SK-N-SH treated with all-trans-retinoic acid at 6 μM for 48 hours (cell line): ENCODE results near the gene RNU5D-1.

Source experiments
- ATAC-seq: fragments of 200-7000 bp; cut with Tn5 transposase; 3 replicates; pipeline ENCODE4 v1.9.1; 2020; ENCODE audit warnings: mild to moderate bottlenecking, moderate library complexity
- ARNTL ChIP-seq: fragments of 450-650 bp; formaldehyde crosslinking; IDR thresholded peaks from 2 replicates; pipeline ENCODE4 v1.5.0; 2020; ENCODE audit warnings: low read depth, mild to moderate bottlenecking, moderate library complexity, borderline replicate concordance
- BACH2 ChIP-seq: fragments of 250-450 bp; sonication (Bioruptor Pico); IDR thresholded peaks from 2 replicates; pipeline ENCODE4 v1.9.0; 2021; ENCODE audit warnings: mild to moderate bottlenecking, borderline replicate concordance
- CREB5 ChIP-seq: fragments of 250-450 bp; sonication (Bioruptor Pico); IDR thresholded peaks from 2 replicates; pipeline ENCODE4 v1.5.1; 2020; ENCODE audit warnings: low read depth, mild to moderate bottlenecking, moderate library complexity
- CSDC2 ChIP-seq: fragments of 250-450 bp; sonication (Bioruptor Pico); IDR thresholded peaks from 2 replicates; pipeline ENCODE4 v1.5.0; 2020; ENCODE audit warnings: mild to moderate bottlenecking, moderate library complexity
- CSRNP3 ChIP-seq: fragments of 250-450 bp; sonication (Bioruptor Pico); IDR thresholded peaks from 2 replicates; pipeline ENCODE4 v1.5.1; 2021; ENCODE audit warnings: mild to moderate bottlenecking, moderate library complexity
- ESRRG ChIP-seq: fragments of 250-450 bp; sonication (Bioruptor Pico); IDR thresholded peaks from 2 replicates; pipeline ENCODE4 v1.6.1; 2021; ENCODE audit warnings: mild to moderate bottlenecking
- GLIS3 ChIP-seq: fragments of 250-450 bp; sonication (Bioruptor Pico); IDR thresholded peaks from 2 replicates; pipeline ENCODE4 v1.5.0; 2020; ENCODE audit warnings: mild to moderate bottlenecking, moderate library complexity
- ISL1 ChIP-seq: fragments of 250-450 bp; sonication (Bioruptor Pico); IDR thresholded peaks from 2 replicates; pipeline ENCODE4 v2.1.2; 2022; ENCODE audit warnings: mild to moderate bottlenecking, moderate library complexity
- OSR1 ChIP-seq: fragments of 250-450 bp; sonication (Bioruptor Pico); IDR thresholded peaks from 2 replicates; pipeline ENCODE4 v1.8.0; 2022; ENCODE audit warnings: moderate library complexity, mild to moderate bottlenecking, inconsistent platforms
- PATZ1 ChIP-seq: fragments of 250-450 bp; sonication (Bioruptor Pico); IDR thresholded peaks from 2 replicates; pipeline ENCODE4 v1.8.0; 2020; ENCODE audit warnings: mild to moderate bottlenecking, moderate library complexity, borderline replicate concordance
- POU6F1 ChIP-seq: fragments of 250-450 bp; sonication (Bioruptor Pico); IDR thresholded peaks from 2 replicates; pipeline ENCODE4 v1.8.0; 2021; ENCODE audit warnings: low read depth, mild to moderate bottlenecking, moderate library complexity, borderline replicate concordance
- PPARA ChIP-seq: fragments of 250-450 bp; sonication (Bioruptor Pico); IDR thresholded peaks from 2 replicates; pipeline ENCODE4 v1.5.0; 2020; ENCODE audit warnings: mild to moderate bottlenecking, borderline replicate concordance
- RARB ChIP-seq: fragments of 250-450 bp; sonication (Bioruptor Pico); IDR thresholded peaks from 2 replicates; pipeline ENCODE4 v1.8.0; 2021; ENCODE audit warnings: mild to moderate bottlenecking, moderate library complexity
- SNAI2 ChIP-seq: fragments of 250-450 bp; sonication (Bioruptor Pico); IDR thresholded peaks from 2 replicates; pipeline ENCODE4 v1.5.0; 2020; ENCODE audit warnings: mild to moderate bottlenecking, moderate library complexity
- TCF4 ChIP-seq: fragments of 250-450 bp; sonication (Bioruptor Pico); IDR thresholded peaks from 2 replicates; pipeline ENCODE4 v1.8.0; 2021; ENCODE audit warnings: mild to moderate bottlenecking, moderate library complexity, borderline replicate concordance
- TOX ChIP-seq: fragments of 250-450 bp; sonication (Bioruptor Pico); IDR thresholded peaks from 2 replicates; pipeline ENCODE4 v1.8.0; 2021; ENCODE audit warnings: mild to moderate bottlenecking, moderate library complexity, borderline replicate concordance
- TSHZ2 ChIP-seq: fragments of 250-450 bp; sonication (Bioruptor Pico); IDR thresholded peaks from 2 replicates; pipeline ENCODE4 v1.5.0; 2020; ENCODE audit warnings: mild to moderate bottlenecking, moderate library complexity
- ZC3H10 ChIP-seq: fragments of 250-450 bp; sonication (Bioruptor Pico); IDR thresholded peaks from 2 replicates; pipeline ENCODE4 v1.5.1; 2021; ENCODE audit warnings: mild to moderate bottlenecking, moderate library complexity
- ZFP3 ChIP-seq: fragments of 250-450 bp; sonication (Bioruptor Pico); IDR thresholded peaks from 2 replicates; pipeline ENCODE4 v1.5.0; 2020; ENCODE audit warnings: mild to moderate bottlenecking, moderate library complexity
- ZFP30 ChIP-seq: fragments of 450-650 bp; formaldehyde crosslinking; IDR thresholded peaks from 2 replicates; pipeline ENCODE4 v1.5.0; 2022; ENCODE audit warnings: mild to moderate bottlenecking, moderate library complexity
- ZNF565 ChIP-seq: fragments of 450-650 bp; formaldehyde crosslinking; conservative IDR thresholded peaks from 2 replicates; pipeline ENCODE4 v1.5.0; 2020; ENCODE audit warnings: low read depth, mild to moderate bottlenecking, moderate library complexity
- ZNF70 ChIP-seq: fragments of 450-650 bp; formaldehyde crosslinking; IDR thresholded peaks from 2 replicates; pipeline ENCODE4 v1.5.0; 2020; ENCODE audit warnings: mild to moderate bottlenecking, moderate library complexity
- ZNF8 ChIP-seq: fragments of 450-650 bp; formaldehyde crosslinking; IDR thresholded peaks from 2 replicates; pipeline ENCODE4 v1.5.0; 2020; ENCODE audit warnings: mild to moderate bottlenecking, moderate library complexity

Gene RNU5D-1

DNA sequence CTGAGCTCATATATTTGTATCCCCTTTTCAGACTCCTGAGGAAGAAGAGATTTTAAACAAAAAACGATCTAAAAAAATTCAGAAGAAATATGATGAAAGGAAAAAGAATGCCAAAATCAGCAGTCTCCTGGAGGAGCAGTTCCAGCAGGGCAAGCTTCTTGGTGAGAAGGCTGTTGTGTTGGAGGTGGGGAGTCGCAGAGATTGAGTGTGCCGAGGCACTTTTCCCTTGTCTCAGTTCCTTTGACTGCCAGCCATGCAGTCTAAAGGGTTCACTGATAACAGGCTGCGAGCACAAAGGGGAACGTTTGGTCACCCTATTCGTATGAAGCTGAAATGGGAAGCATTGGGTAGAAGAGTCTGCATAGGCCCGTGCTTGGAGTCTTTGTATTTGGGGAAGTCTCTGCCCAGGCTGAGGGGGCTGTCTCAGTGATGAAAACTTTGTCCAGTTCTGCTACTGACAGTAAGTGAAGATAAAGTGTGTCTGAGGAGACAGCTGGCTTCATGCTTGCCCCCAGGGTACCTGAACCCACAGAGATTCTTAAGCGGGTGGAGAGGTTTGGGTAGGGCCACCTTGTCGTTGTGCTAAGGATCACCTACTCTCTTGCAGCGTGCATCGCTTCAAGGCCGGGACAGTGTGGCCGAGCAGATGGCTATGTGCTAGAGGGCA is 47.1 kb upstream of the RNU5D-1 start:
- ATAC-seq: no peak
- TF ChIP-seq SNAI2 (CRISPR knock-in tag) (no peak), TSHZ2 (CRISPR knock-in tag) (no peak)

- TF ChIP-seq ZFP3 (CRISPR knock-in tag) (no peak), CSDC2 (CRISPR knock-in tag) (no peak), RARB (CRISPR knock-in tag) (no peak), CSRNP3 (CRISPR knock-in tag) (no peak), TCF4 (no peak), ISL1 (no peak), OSR1 (CRISPR knock-in tag) (no peak), CREB5 (CRISPR knock-in tag) (no peak), PATZ1 (CRISPR knock-in tag) (no peak), PPARA (CRISPR knock-in tag) (no peak), ZNF70 (CRISPR knock-in tag) (no peak), ESRRG (CRISPR knock-in tag) (no peak), TSHZ2 (CRISPR knock-in tag) (no peak), BACH2 (CRISPR knock-in tag) (no peak), ZC3H10 (CRISPR knock-in tag) (no peak), TOX (CRISPR knock-in tag) (no peak), ZNF8 (no peak), GLIS3 (CRISPR knock-in tag) (no peak), ZFP30 (CRISPR knock-in tag) (no peak), ARNTL (no peak)
- no peak for ATAC-seq
Observed at GRCh38 chr1:44777547-44777946, 46.6 kb upstream of the RNU5D-1 start.

DNA sequence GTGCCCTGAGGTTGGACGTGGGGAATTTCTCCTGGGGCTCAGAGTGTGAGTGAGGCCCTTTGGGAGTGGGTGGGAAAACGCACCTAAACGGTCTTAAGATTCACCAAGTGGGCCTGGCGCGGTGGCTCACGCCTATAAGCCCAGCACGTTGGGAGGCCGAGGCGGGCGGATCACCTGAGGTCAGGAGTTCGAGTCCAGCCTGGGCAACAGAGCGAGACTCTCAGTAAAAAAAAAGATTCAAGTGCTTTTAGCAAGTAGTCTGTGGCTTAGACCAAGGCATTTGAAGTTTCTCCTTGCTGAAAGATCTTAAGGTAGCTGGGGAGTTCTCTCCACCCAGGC is 45.7 kb upstream of the RNU5D-1 start:
- no peak for ATAC-seq
- TF ChIP-seq ZC3H10 (CRISPR knock-in tag) (no peak), TCF4 (no peak), POU6F1 (CRISPR knock-in tag) (no peak), ISL1 (no peak), SNAI2 (CRISPR knock-in tag) (no peak), CREB5 (CRISPR knock-in tag) (no peak), ZNF70 (CRISPR knock-in tag) (no peak), RARB (CRISPR knock-in tag) (no peak), ZNF565 (CRISPR knock-in tag) (no peak)
